Thyroid gland (tissue), 4 donors: ENCODE measurements around the gene VAV3. TPM values are rescaled to one million over a fixed set of nuclear protein-coding genes. Genes with fewer than 3 reads are reported as not detected.

Experiments
- DNase-seq, 2 donors: peaks; one replicate each; pipeline ENCODE4 v3.0.0-alpha.2; 2019
- H3K27ac ChIP-seq, 3 donors: fragments of 200-600 bp; sonication (generic); 1 replicate in 2 of 3; 2 replicates in 1 of 3; pipeline ENCODE4 v1.5.1; 2016 to 2019; ENCODE audit warnings: mild to moderate bottlenecking in 1 of 3, moderate library complexity in 1 of 3
- H3K27me3 ChIP-seq: fragments of 200-600 bp; sonication (generic); one replicate; pipeline ENCODE4 v1.5.1; 2019
- H3K36me3 ChIP-seq, 2 donors: fragments of 200-600 bp; sonication (generic); one replicate each; pipeline ENCODE4 v1.5.1; 2016 to 2019
- H3K4me1 ChIP-seq, 2 donors: fragments of 200-600 bp; sonication (generic); one replicate each; pipeline ENCODE4 v1.5.1; 2017 to 2019
- H3K4me3 ChIP-seq, 3 donors: fragments of 200-600 bp; sonication (generic); replicated peaks in 1 of 3; 1 replicate in 2 of 3; 2 replicates in 1 of 3; pipeline ENCODE4 v1.5.1; 2016; ENCODE audit warnings: mild to moderate bottlenecking in 1 of 3
- H3K9me3 ChIP-seq: fragments of 200-600 bp; sonication (generic); one replicate; pipeline ENCODE4 v1.5.1; 2017
- POLR2A ChIP-seq, 2 donors: fragments of 450-650 bp; IDR thresholded peaks; one replicate each; pipeline ENCODE4 v1.6.1; 2017; ENCODE audit warnings: antibody characterized with exemption in 2 of 2, mild to moderate bottlenecking in 2 of 2, moderate library complexity in 1 of 2
- WGBS, 2 donors: methylation state at CpG; one replicate each; pipeline ENCODE4 v1.1.5; 2017; 5-methylcytosine and 5-hydroxymethylcytosine counted together
- intact Hi-C: fragments of 100-400 bp; cut with DNase I; formaldehyde crosslinking; loops from one replicate; pipeline ENCODE4 v1.15.1; 2023
- total RNA-seq, 4 donors: library from RNA; depleted of rRNA; stranded (reverse); fragments of >200 nt; gene quantifications; one replicate each; pipeline ENCODE4 v1.2.3, GENCODE V29; 2016
- TF ChIP-seq, protein P1 (sequence below), 6 experiments: fragments of 200-600 bp in 3 of 6; fragments of 450-650 bp in 3 of 6; sonication (generic) in 3 of 6; IDR thresholded peaks; one replicate each; pipeline ENCODE4 v1.5.1; 2016 to 2019; ENCODE audit warnings: antibody characterized with exemption in 6 of 6, mild to moderate bottlenecking in 2 of 6, inconsistent platforms in 1 of 6, moderate library complexity in 1 of 6

VAV3 gene
- total RNA-seq, 4 donors from 2014 or later, result 14.8 to 22.8 (median 18.8) TPM

GRCh38 chr1:107529511-107530149 is 435.4 kb downstream of the VAV3 start:
- peak in 1 of 2 donors; percentile 3 for DNase-seq
- intact Hi-C loops, result no loop called here
- 22% methylated on average over 6 of the region's 6 CpGs for WGBS, 2 donors
- Histone ChIP-seq H3K36me3 (no peaks in the 10 kb centered on the region), H3K27ac (no peak overlapping the region), H3K4me3 (no peak overlapping the region), H3K4me1 (no peaks in the 10 kb centered on the region), H3K9me3 (no peaks in the 10 kb centered on the region), H3K27me3 (no peaks in the 10 kb centered on the region)
- TF ChIP-seq, protein P1, sequence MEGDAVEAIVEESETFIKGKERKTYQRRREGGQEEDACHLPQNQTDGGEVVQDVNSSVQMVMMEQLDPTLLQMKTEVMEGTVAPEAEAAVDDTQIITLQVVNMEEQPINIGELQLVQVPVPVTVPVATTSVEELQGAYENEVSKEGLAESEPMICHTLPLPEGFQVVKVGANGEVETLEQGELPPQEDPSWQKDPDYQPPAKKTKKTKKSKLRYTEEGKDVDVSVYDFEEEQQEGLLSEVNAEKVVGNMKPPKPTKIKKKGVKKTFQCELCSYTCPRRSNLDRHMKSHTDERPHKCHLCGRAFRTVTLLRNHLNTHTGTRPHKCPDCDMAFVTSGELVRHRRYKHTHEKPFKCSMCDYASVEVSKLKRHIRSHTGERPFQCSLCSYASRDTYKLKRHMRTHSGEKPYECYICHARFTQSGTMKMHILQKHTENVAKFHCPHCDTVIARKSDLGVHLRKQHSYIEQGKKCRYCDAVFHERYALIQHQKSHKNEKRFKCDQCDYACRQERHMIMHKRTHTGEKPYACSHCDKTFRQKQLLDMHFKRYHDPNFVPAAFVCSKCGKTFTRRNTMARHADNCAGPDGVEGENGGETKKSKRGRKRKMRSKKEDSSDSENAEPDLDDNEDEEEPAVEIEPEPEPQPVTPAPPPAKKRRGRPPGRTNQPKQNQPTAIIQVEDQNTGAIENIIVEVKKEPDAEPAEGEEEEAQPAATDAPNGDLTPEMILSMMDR (IDR thresholded peaks at IDR 0.05), result peak in 5 of 6 experiments; percentile 35 to 65 (median 48)
- TF ChIP-seq POLR2A (IDR thresholded peaks at IDR 0.05), result no peak

- no peaks in the 10 kb centered on the region for H3K27me3 ChIP-seq
- H3K4me3 ChIP-seq, result no peak overlapping the region
- H3K36me3 ChIP-seq, result no peaks in the 10 kb centered on the region
- 45 to 55% methylated on average over 2 of the region's 2 CpGs for WGBS, 2 donors
- DNase-seq, result no peak
- no peaks in the 10 kb centered on the region for H3K9me3 ChIP-seq
- no peak overlapping the region for H3K27ac ChIP-seq
- TF ChIP-seq, protein P1 (IDR thresholded peaks at IDR 0.05), result no peak
- TF ChIP-seq POLR2A (IDR thresholded peaks at IDR 0.05), result no peak
- intact Hi-C loops, result no loop called here
- no peaks in the 10 kb centered on the region for H3K4me1 ChIP-seq
These were observed 438.3 kb downstream of the VAV3 start for GRCh38 chr1:107526524-107527198.

GRCh38 chr1:107525961-107526360 is 439.0 kb downstream of the VAV3 start:
- Histone ChIP-seq H3K4me1 (no peaks in the 10 kb centered on the region), H3K4me3 (no peak overlapping the region), H3K27ac (no peak overlapping the region), H3K27me3 (no peaks in the 10 kb centered on the region), H3K9me3 (no peaks in the 10 kb centered on the region), H3K36me3 (no peaks in the 10 kb centered on the region)
- TF ChIP-seq POLR2A (IDR thresholded peaks at IDR 0.05), result no peak
- TF ChIP-seq, protein P1 (IDR thresholded peaks at IDR 0.05), result no peak
- WGBS, 2 donors, result 84 to 86% methylated on average over 2 of the region's 2 CpGs
- DNase-seq, result no peak
- intact Hi-C loops, result no loop called here

- intact Hi-C loops, result no loop called here
- H3K36me3 ChIP-seq, result no peaks in the 10 kb centered on the region
- no peak overlapping the region for H3K27ac ChIP-seq
- no peaks in the 10 kb centered on the region for H3K9me3 ChIP-seq
- H3K4me3 ChIP-seq, result no peak overlapping the region
- 97% methylated on average over 1 of the region's 1 CpG for WGBS, 2 donors
- H3K27me3 ChIP-seq, result no peaks in the 10 kb centered on the region
- no peak for DNase-seq
- no peak for TF ChIP-seq POLR2A (IDR thresholded peaks at IDR 0.05)
- TF ChIP-seq, protein P1 (IDR thresholded peaks at IDR 0.05), result no peak
- H3K4me1 ChIP-seq, result no peaks in the 10 kb centered on the region
These were observed 439.8 kb downstream of the VAV3 start for GRCh38 chr1:107525145-107525544.

DNA sequence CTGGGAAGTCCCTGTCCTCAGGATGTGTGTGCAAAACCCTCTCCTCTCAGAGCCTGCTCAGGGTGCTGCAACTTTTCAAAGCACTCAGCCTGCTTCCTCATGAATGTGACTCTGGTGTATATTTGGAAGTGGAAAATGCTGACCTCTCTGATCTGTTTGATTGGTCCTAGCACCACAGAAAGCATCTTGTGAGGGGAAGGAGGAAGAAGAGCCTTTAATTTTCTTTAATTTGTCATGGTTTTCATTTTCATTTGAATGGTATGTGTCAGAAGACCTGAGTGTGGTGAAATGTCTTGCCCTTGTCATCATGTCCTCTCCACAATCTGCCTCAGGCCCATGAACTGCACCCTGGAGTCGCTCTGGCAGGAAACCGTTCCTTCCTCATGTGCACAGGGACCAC is 440.7 kb downstream of the VAV3 start:
- no peak for TF ChIP-seq POLR2A (IDR thresholded peaks at IDR 0.05)
- TF ChIP-seq, protein P1 (IDR thresholded peaks at IDR 0.05), result no peak
- DNase-seq, result no peak
- no peak overlapping the region for H3K27ac ChIP-seq
- H3K4me1 ChIP-seq, result no peaks in the 10 kb centered on the region
- no peaks in the 10 kb centered on the region for H3K9me3 ChIP-seq
- no peaks in the 10 kb centered on the region for H3K36me3 ChIP-seq
- 82 to 84% methylated on average over 2 of the region's 2 CpGs for WGBS, 2 donors
- intact Hi-C loops, result no loop called here
- H3K4me3 ChIP-seq, result no peak overlapping the region
- no peaks in the 10 kb centered on the region for H3K27me3 ChIP-seq
